HG03064 (cell line): ENCODE results near the gene OR11H7.
"Not testable (repeated sequence)": the region's sequence is repeated elsewhere in the genome, so short reads cannot be mapped to it uniquely, and the experiment has no call there.

ENCODE experiments used
- ATAC-seq: cut with Tn5 transposase; IDR thresholded peaks from one replicate; pipeline ENCODE4 v1.9.1; 2021; ENCODE audit warnings: low read depth; ENCODE audit not compliant: unreplicated experiment

OR11H7 gene

DNA sequence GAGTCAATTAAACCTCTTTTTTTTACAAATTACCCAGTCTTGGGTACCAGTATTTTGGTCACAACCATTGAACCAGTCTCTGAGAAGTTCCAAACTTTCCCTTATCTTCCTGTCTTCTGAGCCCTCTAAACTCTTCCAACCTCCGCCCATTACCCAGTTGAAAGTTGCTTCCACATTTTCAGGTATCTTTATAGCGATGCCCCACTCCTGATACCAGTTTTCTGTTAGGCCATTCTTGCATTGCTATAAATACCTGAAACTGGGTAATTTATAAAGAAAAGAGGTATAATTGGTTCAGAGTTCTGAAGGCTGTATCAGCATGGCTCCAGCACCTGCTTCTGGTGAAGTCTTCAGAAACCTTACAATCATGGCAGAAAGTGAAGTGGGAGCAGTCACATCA, 45.3 kb downstream of the OR11H7 start:
- ATAC-seq, result no peak

DNA sequence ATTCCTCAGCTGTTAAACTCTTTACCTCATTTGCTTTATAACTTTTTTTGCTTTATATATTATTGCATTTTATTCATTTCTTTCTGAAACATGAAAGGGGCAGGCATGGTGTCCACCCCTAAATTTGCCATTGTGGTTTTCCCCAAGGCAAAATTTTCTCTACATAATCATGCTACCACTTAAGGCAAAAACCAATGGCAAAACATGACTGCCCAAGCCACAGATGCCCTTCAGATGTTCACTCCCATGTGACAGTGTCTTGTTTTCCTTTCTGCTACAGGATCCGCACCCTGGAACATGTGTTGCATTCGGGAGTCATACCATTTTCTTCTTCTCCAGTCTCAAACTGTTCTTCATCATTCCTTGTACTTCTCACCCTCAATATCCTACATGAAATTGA, 48.6 kb downstream of the OR11H7 start:
- ATAC-seq, result no peak

DNA sequence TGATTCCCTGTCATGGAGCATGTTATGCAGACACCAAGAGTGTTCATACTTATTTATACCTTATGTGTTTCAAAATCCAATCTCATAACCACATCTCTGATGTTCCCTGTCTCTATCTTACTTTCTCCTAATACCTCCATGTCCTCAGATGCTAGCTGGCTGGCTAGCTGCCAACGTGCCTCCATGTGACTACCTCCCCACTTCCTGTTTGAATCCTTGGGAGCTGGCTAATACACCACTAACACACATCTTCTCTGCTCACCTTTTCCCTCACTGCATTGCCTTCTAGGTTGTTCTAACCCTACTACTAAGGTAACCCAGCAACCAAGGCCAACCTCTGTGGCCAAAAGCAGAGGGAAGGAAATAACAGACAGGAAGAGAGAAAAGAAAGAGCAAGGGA, 49.6 kb downstream of the OR11H7 start:
- no peak for ATAC-seq

DNA sequence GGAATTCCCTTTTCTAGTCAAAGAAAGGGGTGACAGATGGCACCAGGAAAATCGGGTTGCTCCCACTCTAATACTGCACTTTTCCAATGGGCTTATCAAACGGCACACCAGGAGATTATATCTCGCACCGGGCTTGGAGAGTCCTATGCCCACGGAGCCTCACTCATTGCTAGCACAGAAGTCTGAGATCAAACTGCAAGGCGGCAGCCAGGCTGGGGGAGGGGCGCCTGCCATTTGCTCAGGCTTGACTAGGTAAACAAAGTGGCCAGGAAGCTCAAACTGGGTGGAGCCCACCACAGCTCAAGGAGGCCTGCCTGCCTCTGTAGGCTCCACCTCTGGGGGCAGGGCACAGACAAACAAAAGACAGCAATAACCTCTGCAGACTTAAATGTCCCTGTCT, 51.5 kb downstream of the OR11H7 start:
- ATAC-seq, result not testable (repeated sequence)
